ENCODE results near the gene MRPL46. TPM values are rescaled to one million over a fixed set of nuclear protein-coding genes. Genes with fewer than 3 reads are reported as not detected.
A peak's percentile ranks its signal among the peaks of the same experiment; 100 is the strongest.

Gene MRPL46
- total RNA-seq, 1 donor from 2014 or later = 17.0 TPM

- peak; percentile 71 for DNase-seq (ENCODE audit: extremely low spot score, unreplicated experiment)
- TF ChIP-seq CTCF (IDR thresholded peaks at IDR 0.05) = no peak
- peaks cover under 1% of the 10 kb centered on the region for H3K9me3 Mint-ChIP-seq (ENCODE audit: unreplicated experiment)
- H3K36me3 Mint-ChIP-seq (ENCODE audit: unreplicated experiment) = no peaks in the 10 kb centered on the region
- peaks cover 26% of the 10 kb centered on the region for H3K27me3 Mint-ChIP-seq (ENCODE audit: unreplicated experiment)
- no peak overlapping the region for H3K27ac Mint-ChIP-seq (ENCODE audit: unreplicated experiment)
- no peaks in the 10 kb centered on the region for H3K4me1 Mint-ChIP-seq (ENCODE audit: unreplicated experiment)
- H3K4me3 Mint-ChIP-seq (ENCODE audit: unreplicated experiment) = no peak overlapping the region
These were observed 18.2 kb downstream of the MRPL46 start for GRCh38 chr15:88448991-88449461.

GRCh38 chr15:88447741-88448140, 19.4 kb downstream of the MRPL46 start:
- DNase-seq (ENCODE audit: extremely low spot score, unreplicated experiment) = peak; percentile 27
- Mint-ChIP-seq H3K9me3 (ENCODE audit: unreplicated experiment) (peaks cover 10% of the 10 kb centered on the region), H3K36me3 (ENCODE audit: unreplicated experiment) (no peaks in the 10 kb centered on the region), H3K4me1 (ENCODE audit: unreplicated experiment) (no peaks in the 10 kb centered on the region), H3K27me3 (ENCODE audit: unreplicated experiment) (peaks cover 32% of the 10 kb centered on the region), H3K4me3 (ENCODE audit: unreplicated experiment) (no peak overlapping the region), H3K27ac (ENCODE audit: unreplicated experiment) (no peak overlapping the region)
- TF ChIP-seq CTCF (IDR thresholded peaks at IDR 0.05) = no peak

DNA sequence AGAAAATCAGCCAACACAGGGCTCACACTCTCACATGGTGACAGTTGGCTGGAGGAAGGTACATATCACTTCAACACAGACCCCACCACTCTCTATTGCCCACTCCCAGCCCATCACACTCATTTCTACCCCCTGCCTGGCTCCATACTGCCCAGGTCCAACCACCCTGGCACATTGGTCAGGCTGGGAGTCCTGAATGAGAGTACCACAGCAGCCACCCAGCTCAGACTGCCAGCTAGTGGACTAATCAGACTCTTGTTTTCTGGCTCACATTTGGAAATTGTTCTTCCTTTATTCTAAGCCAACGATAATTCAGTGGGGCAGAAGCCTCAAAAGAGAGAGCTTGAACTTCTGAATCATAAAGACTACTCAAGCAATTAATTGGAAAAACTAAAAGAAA, 20.0 kb downstream of the MRPL46 start:
- TF ChIP-seq CTCF (IDR thresholded peaks at IDR 0.05) = no peak
- Mint-ChIP-seq H3K9me3 (ENCODE audit: unreplicated experiment) (peaks cover 10% of the 10 kb centered on the region), H3K27ac (ENCODE audit: unreplicated experiment) (no peak overlapping the region), H3K27me3 (ENCODE audit: unreplicated experiment) (peaks cover 32% of the 10 kb centered on the region), H3K36me3 (ENCODE audit: unreplicated experiment) (no peaks in the 10 kb centered on the region), H3K4me3 (ENCODE audit: unreplicated experiment) (no peak overlapping the region), H3K4me1 (ENCODE audit: unreplicated experiment) (no peaks in the 10 kb centered on the region)
- peak; percentile 64 for DNase-seq (ENCODE audit: extremely low spot score, unreplicated experiment)

DNA sequence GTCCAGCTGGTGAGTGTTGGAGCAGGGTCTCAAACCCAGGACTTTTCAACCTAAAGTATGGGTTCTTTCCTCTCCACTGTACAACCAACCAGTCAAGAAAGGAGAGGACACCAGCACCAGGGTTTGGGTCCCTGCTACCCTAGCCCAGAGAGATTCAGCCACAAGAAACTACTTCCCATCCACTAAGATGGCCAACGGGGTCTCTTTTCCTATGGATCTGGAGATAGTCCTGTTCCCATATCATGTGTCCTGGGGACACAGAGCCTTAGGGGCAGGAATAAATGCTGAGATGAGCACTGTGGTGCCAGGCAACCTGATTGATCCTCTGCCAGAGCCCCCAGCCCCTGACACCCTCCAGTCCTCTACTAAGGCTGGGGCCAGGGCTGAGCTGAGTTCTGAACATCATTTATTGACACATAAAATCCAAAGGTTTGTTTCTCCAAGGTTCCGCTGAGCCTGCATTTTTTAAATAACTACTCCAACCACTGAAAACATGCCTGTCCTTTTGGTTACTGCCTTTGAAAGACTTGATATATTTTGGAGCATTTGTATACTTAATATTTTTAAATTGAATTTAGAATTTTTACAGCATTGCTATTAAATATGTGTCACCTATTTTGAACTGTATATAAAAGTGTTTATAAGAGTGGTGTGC, 26.0 kb downstream of the MRPL46 start:
- H3K4me1 Mint-ChIP-seq (ENCODE audit: unreplicated experiment) = no peaks in the 10 kb centered on the region
- no peak for TF ChIP-seq CTCF (IDR thresholded peaks at IDR 0.05)
- peaks cover 10% of the 10 kb centered on the region for H3K9me3 Mint-ChIP-seq (ENCODE audit: unreplicated experiment)
- DNase-seq (ENCODE audit: extremely low spot score, unreplicated experiment) = peak; percentile 56
- peaks cover 17% of the 10 kb centered on the region for H3K27me3 Mint-ChIP-seq (ENCODE audit: unreplicated experiment)
- no peak overlapping the region for H3K4me3 Mint-ChIP-seq (ENCODE audit: unreplicated experiment)
- no peaks in the 10 kb centered on the region for H3K36me3 Mint-ChIP-seq (ENCODE audit: unreplicated experiment)
- H3K27ac Mint-ChIP-seq (ENCODE audit: unreplicated experiment) = no peak overlapping the region

- Mint-ChIP-seq H3K27me3 (ENCODE audit: unreplicated experiment) (peaks cover 13% of the 10 kb centered on the region), H3K36me3 (ENCODE audit: unreplicated experiment) (no peaks in the 10 kb centered on the region), H3K4me3 (ENCODE audit: unreplicated experiment) (no peak overlapping the region), H3K4me1 (ENCODE audit: unreplicated experiment) (no peaks in the 10 kb centered on the region), H3K9me3 (ENCODE audit: unreplicated experiment) (peaks cover 10% of the 10 kb centered on the region), H3K27ac (ENCODE audit: unreplicated experiment) (no peak overlapping the region)
- TF ChIP-seq CTCF (IDR thresholded peaks at IDR 0.05) = no peak
- DNase-seq (ENCODE audit: extremely low spot score, unreplicated experiment) = peak; percentile 23
These were observed 27.2 kb downstream of the MRPL46 start for GRCh38 chr15:88440021-88440420.

Measured in osteocyte (in vitro differentiated cells).